BJ (cell line): ENCODE measurements around the gene UBE3D. TPM values are rescaled to one million over a fixed set of nuclear protein-coding genes. Genes with fewer than 3 reads are reported as not detected.

Experiments used
- CTCF ChIA-PET: fragments of 350-600 bp; formaldehyde crosslinking; extraction: SDS; loops from one replicate; lab custom pipeline; 2021; ENCODE audit warnings: antibody characterized with exemption, inconsistent platforms; lab: Yijun Ruan, JAX
- POLR2A ChIA-PET: fragments of 300-600 bp; sonication (Branson Sonifier 250); formaldehyde crosslinking; extraction: SDS; loops from one replicate; lab custom pipeline; 2021; ENCODE audit warnings: antibody characterized with exemption; lab: Charles Lee
- DNase-seq: peaks from one replicate; pipeline ENCODE4 v3.0.0-alpha.2; 2011; ENCODE audit warnings: low read depth
- H3K27me3 ChIP-seq: 2 replicates; pipeline ENCODE4 v1.6.0; 2011; ENCODE audit warnings: low read length; ENCODE audit not compliant: control insufficient read depth, insufficient read depth
- H3K36me3 ChIP-seq: 2 replicates; pipeline ENCODE4 v1.5.1; 2011; ENCODE audit warnings: low read length; ENCODE audit not compliant: control insufficient read depth, insufficient read depth
- H3K4me3 ChIP-seq: 2 replicates; pipeline ENCODE4 v1.5.1; 2011; ENCODE audit warnings: low read depth, mild to moderate bottlenecking, control low read depth, low read length
- polyA plus RNA-seq: library from polyadenylated mRNA; depleted of rRNA; stranded (reverse); fragments of >200 nt; gene quantifications from 2 replicates; pipeline ENCODE4 v1.2.3, GENCODE V29; 2011
- TF ChIP-seq, protein P1 (sequence below): IDR thresholded peaks from 2 replicates; pipeline ENCODE4 v1.5.1; 2011; ENCODE audit warnings: low read depth, mild to moderate bottlenecking, control low read depth, inconsistent platforms, low read length, moderate library complexity; ENCODE audit not compliant: insufficient read depth

UBE3D gene
- polyA plus RNA-seq, 1 experiment: 2.1 TPM

DNA sequence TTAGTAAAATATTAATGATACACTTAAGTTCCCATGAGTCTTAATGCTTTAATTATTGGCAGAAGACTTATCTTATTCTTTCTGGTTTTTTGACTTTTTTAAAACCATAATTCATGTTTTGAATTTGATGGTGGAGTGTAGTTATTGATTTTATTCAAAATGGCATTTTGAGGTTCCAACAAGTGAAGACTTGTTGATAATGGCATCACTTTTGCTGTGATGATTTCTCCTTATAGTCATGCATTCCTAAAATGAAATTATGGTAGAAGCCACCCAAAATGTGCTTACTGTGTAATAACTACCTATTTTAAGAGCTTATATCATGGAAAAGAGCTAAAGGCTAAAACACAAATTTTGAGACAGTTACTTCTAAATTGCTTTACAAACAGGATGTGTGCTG is 4.0 kb upstream of the UBE3D start:
- CTCF ChIA-PET: interaction anchor here (10.2 kb wide), 1 partner anchor 150 kb away, joined by 281 read pairs; no protein-coding TSS in a partner anchor
- DNase-seq: no peak
- TF ChIP-seq, protein P1, sequence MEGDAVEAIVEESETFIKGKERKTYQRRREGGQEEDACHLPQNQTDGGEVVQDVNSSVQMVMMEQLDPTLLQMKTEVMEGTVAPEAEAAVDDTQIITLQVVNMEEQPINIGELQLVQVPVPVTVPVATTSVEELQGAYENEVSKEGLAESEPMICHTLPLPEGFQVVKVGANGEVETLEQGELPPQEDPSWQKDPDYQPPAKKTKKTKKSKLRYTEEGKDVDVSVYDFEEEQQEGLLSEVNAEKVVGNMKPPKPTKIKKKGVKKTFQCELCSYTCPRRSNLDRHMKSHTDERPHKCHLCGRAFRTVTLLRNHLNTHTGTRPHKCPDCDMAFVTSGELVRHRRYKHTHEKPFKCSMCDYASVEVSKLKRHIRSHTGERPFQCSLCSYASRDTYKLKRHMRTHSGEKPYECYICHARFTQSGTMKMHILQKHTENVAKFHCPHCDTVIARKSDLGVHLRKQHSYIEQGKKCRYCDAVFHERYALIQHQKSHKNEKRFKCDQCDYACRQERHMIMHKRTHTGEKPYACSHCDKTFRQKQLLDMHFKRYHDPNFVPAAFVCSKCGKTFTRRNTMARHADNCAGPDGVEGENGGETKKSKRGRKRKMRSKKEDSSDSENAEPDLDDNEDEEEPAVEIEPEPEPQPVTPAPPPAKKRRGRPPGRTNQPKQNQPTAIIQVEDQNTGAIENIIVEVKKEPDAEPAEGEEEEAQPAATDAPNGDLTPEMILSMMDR: no peak
- no peaks in the 10 kb centered on the region for H3K27me3 ChIP-seq
- POLR2A ChIA-PET: no interaction called here
- H3K4me3 ChIP-seq: no peak overlapping the region
- no peaks in the 10 kb centered on the region for H3K36me3 ChIP-seq

DNA sequence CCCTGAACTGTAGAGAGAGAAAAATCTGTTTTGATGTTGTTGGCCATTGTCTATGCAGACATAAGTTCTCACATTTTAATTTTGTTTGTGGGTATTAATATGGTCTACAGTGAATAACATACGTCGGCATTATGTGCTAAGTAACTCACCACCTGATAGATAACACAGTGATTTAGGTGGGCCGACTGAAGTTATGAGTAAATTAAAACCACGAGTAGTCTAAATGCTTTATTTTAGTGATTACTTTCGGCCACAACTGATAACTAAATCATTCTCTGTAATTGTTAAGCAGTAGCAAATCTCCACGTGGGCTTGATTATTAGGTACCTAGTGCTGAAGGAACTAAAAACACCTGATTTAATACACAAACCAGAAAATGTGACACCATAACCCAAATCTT is 3.0 kb upstream of the UBE3D start:
- TF ChIP-seq, protein P1: no peak
- CTCF ChIA-PET: interaction anchor here (0.6 to 10.2 kb wide), 10 partner anchors 10 to 764 kb away, joined by 3 to 281 read pairs (median 14); partner anchors contain the start of genes PGM3, PRSS35 and RWDD2A
- Histone ChIP-seq H3K4me3 (peak overlapping the region; percentile 97), H3K36me3 (no peaks in the 10 kb centered on the region), H3K27me3 (no peaks in the 10 kb centered on the region)
- POLR2A ChIA-PET: no interaction called here
- DNase-seq: no peak

DNA sequence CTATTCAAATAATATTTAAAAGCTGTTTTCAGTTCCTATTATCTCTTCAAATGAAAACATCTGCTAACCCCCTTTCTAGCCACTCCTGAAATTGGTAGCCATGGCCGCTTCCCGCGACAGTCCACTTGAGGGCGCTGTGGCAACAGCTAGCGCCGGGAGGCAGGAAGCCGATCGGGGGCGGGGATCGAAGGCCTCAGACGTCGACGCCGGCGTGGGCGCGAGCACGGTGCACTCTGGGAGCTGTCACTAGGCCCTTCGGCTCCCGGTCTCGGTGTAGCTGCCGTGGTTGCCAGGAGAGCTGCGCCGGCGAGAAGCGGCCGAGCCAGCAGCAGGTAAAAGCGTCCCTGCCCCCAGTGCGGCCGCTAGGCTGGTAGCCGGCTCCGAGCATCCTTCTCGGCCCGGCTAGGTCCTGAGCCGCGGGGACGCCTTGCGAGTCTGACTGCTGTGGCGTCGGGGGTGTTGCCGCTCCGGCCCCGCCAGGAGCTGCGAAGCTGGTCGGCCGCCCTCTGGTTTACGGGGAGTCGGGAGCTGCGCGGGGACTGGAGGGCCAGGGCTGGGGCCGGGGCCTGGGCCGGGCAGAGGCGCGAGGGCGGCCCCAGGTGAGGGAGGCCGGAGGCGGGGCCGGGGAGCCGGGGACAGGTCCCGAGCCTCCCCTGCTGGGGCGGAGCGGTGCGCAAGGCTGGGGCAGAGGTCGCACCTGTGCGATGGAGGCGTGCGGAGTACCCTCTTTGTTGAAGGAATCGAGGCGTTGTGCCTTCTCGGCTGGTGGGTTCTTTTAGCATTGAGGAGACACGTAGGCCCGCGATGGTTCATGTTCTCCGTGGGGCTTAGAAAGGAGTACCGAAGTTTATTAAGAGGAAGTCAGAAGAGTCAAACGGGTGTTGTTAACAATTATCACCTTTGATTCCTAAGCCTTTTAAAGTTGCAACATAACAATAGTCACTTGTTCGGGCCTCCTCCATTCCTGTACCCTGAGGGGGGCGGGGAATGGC is 2.1 kb upstream of the UBE3D start, which contains the start of gene DOP1A:
Gene DOP1A (plus strand): TSS at position 224 of the 992 bp plus-strand sequence. CDS start 29,307 bp downstream, outside the sequence.
- POLR2A ChIA-PET: interaction anchor here (0.6 kb wide), 1 partner anchor 448 kb away, joined by 3 read pairs; no protein-coding TSS in a partner anchor
- DNase-seq: peak; percentile 47
- peak within 1 kb of the TSS; percentile 97 for H3K4me3 ChIP-seq
- no peaks in the 10 kb centered on the region for H3K36me3 ChIP-seq
- TF ChIP-seq, protein P1: peak; percentile 99
- no peaks in the 10 kb centered on the region for H3K27me3 ChIP-seq
- CTCF ChIA-PET: interaction anchor here (0.6 to 10.2 kb wide), 47 partner anchors 8 to 819 kb away, joined by 3 to 281 read pairs (median 6); partner anchors contain the start of genes PGM3, PRSS35 and RWDD2A

DNA sequence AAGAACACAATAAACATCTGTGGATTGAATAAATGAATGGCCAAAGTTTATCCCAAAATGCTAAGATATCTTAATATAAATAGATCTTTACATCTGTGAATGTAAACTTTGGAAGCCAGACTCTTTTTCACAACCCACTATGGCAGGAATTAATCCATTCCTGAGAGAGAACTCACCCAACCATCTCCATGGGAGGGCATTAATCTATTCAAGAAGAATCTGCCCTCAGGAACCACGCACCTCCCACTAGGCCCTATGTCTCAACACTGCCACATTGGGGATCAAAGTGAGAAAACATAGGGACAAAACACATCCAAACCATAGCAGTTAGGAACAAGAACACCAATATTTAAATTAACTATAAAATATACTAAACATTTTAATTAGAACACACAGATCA is 3.4 kb downstream of the UBE3D start:
- Histone ChIP-seq H3K27me3 (no peaks in the 10 kb centered on the region), H3K36me3 (no peaks in the 10 kb centered on the region), H3K4me3 (no peak overlapping the region)
- no peak for DNase-seq
- POLR2A ChIA-PET: no interaction called here
- CTCF ChIA-PET: no interaction called here
- TF ChIP-seq, protein P1: no peak

DNA sequence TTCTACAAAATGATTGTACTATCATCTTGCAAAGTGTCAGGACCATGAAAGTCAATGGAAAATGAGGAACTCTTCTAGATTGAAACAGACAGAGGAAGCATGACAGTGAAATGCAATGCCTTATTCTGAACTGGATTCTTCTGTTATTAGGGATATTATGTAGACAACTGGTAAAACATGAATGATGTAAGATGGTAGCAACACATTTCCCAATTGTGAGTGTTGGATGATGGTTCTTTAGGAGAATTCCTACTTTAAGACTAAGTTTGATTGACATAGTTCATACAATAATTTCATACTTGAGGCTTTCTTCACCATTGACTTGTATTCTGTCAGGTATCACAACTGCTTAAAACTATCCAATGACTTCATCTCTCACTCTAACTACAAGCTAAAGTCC is 4.5 kb downstream of the UBE3D start:
- CTCF ChIA-PET: no interaction called here
- TF ChIP-seq, protein P1: no peak
- no peaks in the 10 kb centered on the region for H3K27me3 ChIP-seq
- POLR2A ChIA-PET: no interaction called here
- no peak for DNase-seq
- no peak overlapping the region for H3K4me3 ChIP-seq
- H3K36me3 ChIP-seq: no peaks in the 10 kb centered on the region
